SK-MEL-5 (cell line): ENCODE results near the gene SEMA6D. TPM values are rescaled to one million over a fixed set of nuclear protein-coding genes. Genes with fewer than 3 reads are reported as not detected.

Source experiments
- DNase-seq: peaks from one replicate; pipeline ENCODE4 v3.0.0-alpha.2; 2016; ENCODE audit warnings: low read depth, low spot score
- in situ Hi-C: cut with HindIII; loops from 2 replicates; pipeline ENCODE4 v1.10.0; 2016; ENCODE audit warnings: low sequenced_read_pairs, high pct_unique_total_duplicates, low pct_unique_long_range_greater_than_20kb
- total RNA-seq: library from RNA; depleted of rRNA; stranded (reverse); fragments of >200 nt; shearing (Covaris generic); gene quantifications from 2 replicates; pipeline ENCODE4 v1.2.3, GENCODE V29; 2014

The SEMA6D gene
- total RNA-seq, 1 experiment from 2014 or later: 9.6 TPM

GRCh38 chr15:47756872-47757271, 39.6 kb downstream of the SEMA6D start:
- no peak for DNase-seq
- in situ Hi-C loops: no loop called here

- in situ Hi-C loops: no loop called here
- DNase-seq: no peak
Observed at GRCh38 chr15:47757331-47757730, 40.0 kb downstream of the SEMA6D start.

GRCh38 chr15:47762621-47763020, 45.3 kb downstream of the SEMA6D start:
- in situ Hi-C loops: no loop called here
- no peak for DNase-seq

GRCh38 chr15:47764666-47765065, 47.4 kb downstream of the SEMA6D start:
- in situ Hi-C loops: no loop called here
- DNase-seq: no peak

GRCh38 chr15:47766406-47766805, 49.1 kb downstream of the SEMA6D start:
- in situ Hi-C loops: no loop called here
- no peak for DNase-seq

GRCh38 chr15:47767035-47767434, 49.7 kb downstream of the SEMA6D start:
- in situ Hi-C loops: no loop called here

GRCh38 chr15:47768735-47769134, 51.4 kb downstream of the SEMA6D start:
- no peak for DNase-seq
- in situ Hi-C loops: no loop called here

More at GRCh38 chr15:47767035-47767434, 49.7 kb downstream of the SEMA6D start:
- no peak for DNase-seq

GRCh38 chr15:47769166-47769565, 51.9 kb downstream of the SEMA6D start:
- DNase-seq: no peak
- in situ Hi-C loops: no loop called here

- no peak for DNase-seq
- in situ Hi-C loops: no loop called here
Observed at GRCh38 chr15:47773143-47773542, 55.8 kb downstream of the SEMA6D start.

- no peak for DNase-seq
- in situ Hi-C loops: no loop called here
Observed at GRCh38 chr15:47778263-47778770, 61.0 kb downstream of the SEMA6D start.

GRCh38 chr15:47780971-47781370, 63.7 kb downstream of the SEMA6D start:
- DNase-seq: no peak
- in situ Hi-C loops: no loop called here

GRCh38 chr15:47781527-47781926, 64.2 kb downstream of the SEMA6D start:
- in situ Hi-C loops: no loop called here
- no peak for DNase-seq

GRCh38 chr15:47784820-47785219, 67.5 kb downstream of the SEMA6D start:
- in situ Hi-C loops: no loop called here
- no peak for DNase-seq

- DNase-seq: no peak
- in situ Hi-C loops: no loop called here
Observed at GRCh38 chr15:47786371-47786770, 69.1 kb downstream of the SEMA6D start.

GRCh38 chr15:47787875-47788274, 70.6 kb downstream of the SEMA6D start:
- in situ Hi-C loops: no loop called here
- no peak for DNase-seq

GRCh38 chr15:47788685-47789084, 71.4 kb downstream of the SEMA6D start:
- in situ Hi-C loops: no loop called here
- DNase-seq: peak; percentile 5

- no peak for DNase-seq
- in situ Hi-C loops: no loop called here
Observed at GRCh38 chr15:47791161-47791560, 73.9 kb downstream of the SEMA6D start.

GRCh38 chr15:47792231-47792630, 74.9 kb downstream of the SEMA6D start:
- in situ Hi-C loops: no loop called here
- DNase-seq: no peak

GRCh38 chr15:47794252-47794914, 77.1 kb downstream of the SEMA6D start:
- DNase-seq: no peak
- in situ Hi-C loops: no loop called here

- DNase-seq: no peak
Observed at GRCh38 chr15:47795864-47796263, 78.6 kb downstream of the SEMA6D start.

More at GRCh38 chr15:47795864-47796263, 78.6 kb downstream of the SEMA6D start:
- in situ Hi-C loops: no loop called here
